Mucosa of descending colon (tissue), 3 donors: Measurements from ENCODE around the gene HAUS8. TPM values are rescaled to one million over a fixed set of nuclear protein-coding genes. Genes with fewer than 3 reads are reported as not detected.
"Not testable (repeated sequence)": the region's sequence is repeated elsewhere in the genome, so short reads cannot be mapped to it uniquely, and the experiment has no call there.

Source experiments
- ATAC-seq: fragments of 200-7000 bp; cut with Tn5 transposase; one replicate; pipeline ENCODE4 v1.9.1; 2020; ENCODE audit warnings: mild to moderate bottlenecking, moderate library complexity
- DNase-seq, 3 donors: peaks; one replicate each; pipeline ENCODE4 v3.0.0-alpha.2; 2020
- H3K36me3 ChIP-seq: fragments of 200-600 bp; one replicate; pipeline ENCODE4 v1.8.0; 2021; ENCODE audit warnings: low read depth, mild to moderate bottlenecking
- H3K4me1 ChIP-seq: fragments of 200-600 bp; one replicate; pipeline ENCODE4 v1.8.0; 2021; ENCODE audit warnings: low read depth, mild to moderate bottlenecking
- H3K4me3 ChIP-seq: fragments of 200-600 bp; one replicate; pipeline ENCODE4 v1.8.0; 2021; ENCODE audit warnings: mild to moderate bottlenecking
- H3K9me3 ChIP-seq: fragments of 200-600 bp; one replicate; pipeline ENCODE4 v1.8.0; 2021; ENCODE audit warnings: mild to moderate bottlenecking
- intact Hi-C, 2 donors: fragments of 100-400 bp; cut with DNase I in 1 of 2; cut with micrococcal nuclease in 1 of 2; formaldehyde crosslinking; loops; one replicate each; pipeline versions ENCODE4 v1.11.0 to v1.11.1; 2022; cut with DNase I, micrococcal nuclease
- total RNA-seq, 3 donors: library from RNA; stranded (reverse); fragmentation: NEBNext Ultra II Directional in 2 of 3; extraction: Animal tissue kit (Norgen Biotek cat#: 25700) in 2 of 3; gene quantifications; one replicate each; pipeline versions ENCODE4 v1.2.1 to v1.2.4, GENCODE V29; 2021 to 2023
- TF ChIP-seq, protein P1 (sequence below): fragments of 200-600 bp; IDR thresholded peaks from one replicate; pipeline ENCODE4 v1.8.0; 2022; ENCODE audit warnings: antibody characterized with exemption, mild to moderate bottlenecking
- donor health status: DM: no; HTN: no; CAD: no; lungs with moderate emphysema.
- donor health status: DM: no; HTN: no; CAD: no.
- donor health status: DM: no; HTN: yes; CAD: no.

The HAUS8 gene
- total RNA-seq, 3 donors from 2014 or later = 12.2 to 16.6 (median 13.6) TPM

DNA sequence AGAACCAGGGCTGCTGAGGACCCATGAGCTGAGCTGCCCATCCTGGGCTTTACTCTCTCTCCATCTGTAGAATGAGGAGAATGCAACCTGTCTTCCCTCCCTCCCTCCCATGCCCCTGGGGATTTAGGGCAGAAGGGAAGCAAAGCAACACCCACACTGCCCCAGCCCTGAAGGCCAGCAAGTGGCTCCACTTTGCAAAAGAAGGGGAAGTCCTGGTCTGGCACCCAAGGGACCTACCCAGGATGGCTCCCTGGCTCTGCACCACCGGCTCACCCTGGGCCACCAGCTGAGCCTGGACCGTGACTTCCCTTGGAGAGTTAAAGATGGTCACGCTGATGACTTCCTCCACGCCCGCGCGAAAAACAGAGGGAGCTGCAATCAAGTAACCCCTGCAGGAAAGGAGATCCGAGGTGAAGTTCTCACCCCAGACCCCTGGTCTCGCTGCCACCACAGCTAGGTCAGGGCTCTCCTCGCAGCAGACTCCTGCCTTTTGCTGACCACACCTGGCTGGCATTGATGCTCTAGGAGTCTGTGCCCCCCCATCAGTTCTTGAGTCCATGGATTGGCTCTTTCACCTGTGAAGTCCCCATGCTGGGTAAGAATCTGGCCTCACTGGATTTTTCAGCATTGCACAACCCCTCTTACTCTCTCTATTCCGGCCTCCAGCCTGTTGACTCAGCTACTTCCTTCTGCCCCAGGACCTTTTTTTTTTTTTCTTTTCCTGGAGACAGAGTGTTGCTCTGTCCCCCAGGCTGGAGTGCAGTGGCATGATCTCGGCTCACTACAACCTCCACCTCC, 53.3 kb downstream of the HAUS8 start:
- peaks cover 4% of the 10 kb centered on the region for H3K9me3 ChIP-seq
- DNase-seq = no peak
- H3K36me3 ChIP-seq = no peaks in the 10 kb centered on the region
- no peaks in the 10 kb centered on the region for H3K4me1 ChIP-seq
- TF ChIP-seq, protein P1, sequence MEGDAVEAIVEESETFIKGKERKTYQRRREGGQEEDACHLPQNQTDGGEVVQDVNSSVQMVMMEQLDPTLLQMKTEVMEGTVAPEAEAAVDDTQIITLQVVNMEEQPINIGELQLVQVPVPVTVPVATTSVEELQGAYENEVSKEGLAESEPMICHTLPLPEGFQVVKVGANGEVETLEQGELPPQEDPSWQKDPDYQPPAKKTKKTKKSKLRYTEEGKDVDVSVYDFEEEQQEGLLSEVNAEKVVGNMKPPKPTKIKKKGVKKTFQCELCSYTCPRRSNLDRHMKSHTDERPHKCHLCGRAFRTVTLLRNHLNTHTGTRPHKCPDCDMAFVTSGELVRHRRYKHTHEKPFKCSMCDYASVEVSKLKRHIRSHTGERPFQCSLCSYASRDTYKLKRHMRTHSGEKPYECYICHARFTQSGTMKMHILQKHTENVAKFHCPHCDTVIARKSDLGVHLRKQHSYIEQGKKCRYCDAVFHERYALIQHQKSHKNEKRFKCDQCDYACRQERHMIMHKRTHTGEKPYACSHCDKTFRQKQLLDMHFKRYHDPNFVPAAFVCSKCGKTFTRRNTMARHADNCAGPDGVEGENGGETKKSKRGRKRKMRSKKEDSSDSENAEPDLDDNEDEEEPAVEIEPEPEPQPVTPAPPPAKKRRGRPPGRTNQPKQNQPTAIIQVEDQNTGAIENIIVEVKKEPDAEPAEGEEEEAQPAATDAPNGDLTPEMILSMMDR = no peak
- peak; percentile 43 for ATAC-seq
- intact Hi-C loops = no loop called here
- H3K4me3 ChIP-seq = no peak overlapping the region

DNA sequence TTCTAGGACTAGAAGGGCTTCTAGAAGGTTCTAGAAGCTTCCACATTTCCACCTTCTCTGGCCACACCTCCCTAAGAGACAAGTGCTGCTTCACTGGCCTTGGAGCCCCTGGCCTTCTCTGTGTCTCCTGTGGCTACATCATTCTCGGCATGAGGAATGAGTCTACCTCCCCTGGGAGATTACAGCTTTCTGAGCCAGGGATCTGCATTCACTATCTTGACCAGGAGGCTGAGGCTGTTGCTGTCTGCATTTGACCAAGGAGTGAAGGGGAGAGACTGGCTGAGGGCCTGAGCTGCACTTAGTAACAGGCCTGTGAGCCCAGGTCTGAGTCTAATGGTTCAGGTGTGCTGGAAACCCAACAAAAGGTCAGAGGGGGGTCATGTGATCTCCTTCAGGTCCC, 53.9 kb downstream of the HAUS8 start:
- H3K4me1 ChIP-seq = no peaks in the 10 kb centered on the region
- H3K36me3 ChIP-seq = no peaks in the 10 kb centered on the region
- ATAC-seq (no peak), DNase-seq (no peak)
- intact Hi-C loops = no loop called here
- H3K9me3 ChIP-seq = peaks cover 4% of the 10 kb centered on the region
- TF ChIP-seq, protein P1 = no peak
- H3K4me3 ChIP-seq = no peak overlapping the region

DNA sequence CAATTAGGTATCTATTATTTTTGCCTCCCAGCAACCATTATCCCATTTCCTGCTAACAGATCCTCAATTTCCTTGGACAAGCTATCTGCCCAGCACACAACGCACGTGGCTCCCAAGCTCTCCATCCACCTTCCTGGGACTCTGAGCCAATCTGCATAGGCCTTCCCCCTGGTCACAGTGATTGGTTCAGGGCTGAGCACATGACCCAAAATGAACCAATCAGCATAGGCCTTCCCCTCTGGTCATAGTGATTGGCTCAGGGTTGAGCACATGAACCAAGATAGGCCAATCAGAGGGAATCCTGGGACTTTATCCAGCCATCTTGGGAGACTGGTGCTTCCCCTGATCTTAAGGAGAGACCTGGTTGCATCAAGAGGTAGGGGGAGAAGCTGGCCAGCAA, 54.4 kb downstream of the HAUS8 start:
- ATAC-seq = no peak
- intact Hi-C loops = no loop called here

DNA sequence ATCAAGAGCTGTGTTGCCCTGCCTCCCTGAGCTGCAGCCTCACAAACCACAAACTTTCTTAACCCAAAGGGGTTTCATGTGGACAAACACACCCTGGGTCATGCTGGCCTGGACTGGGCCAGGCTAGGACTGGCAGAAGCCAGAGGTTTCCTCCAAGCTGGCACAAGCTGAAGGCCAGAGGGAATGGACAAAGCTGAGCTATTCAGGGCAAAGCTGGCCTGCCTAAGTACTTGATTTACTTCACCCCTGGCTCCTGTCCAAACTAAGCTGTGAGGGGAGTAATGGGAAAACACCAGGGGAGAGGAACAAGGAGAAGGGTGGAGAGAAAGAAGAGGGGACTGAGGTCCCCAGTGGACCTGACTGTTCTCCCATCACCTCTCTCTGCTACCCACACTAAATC, 54.9 kb downstream of the HAUS8 start:
- Histone ChIP-seq H3K4me3 (no peak overlapping the region), H3K4me1 (no peaks in the 10 kb centered on the region), H3K36me3 (no peaks in the 10 kb centered on the region), H3K9me3 (peaks cover 4% of the 10 kb centered on the region)
- ATAC-seq (no peak), DNase-seq (no peak)
- intact Hi-C loops = no loop called here
- TF ChIP-seq, protein P1 = no peak

More for the DNA sequence above, 54.4 kb downstream of the HAUS8 start:
- peaks cover 4% of the 10 kb centered on the region for H3K9me3 ChIP-seq
- no peak for DNase-seq
- no peaks in the 10 kb centered on the region for H3K36me3 ChIP-seq
- H3K4me1 ChIP-seq = no peaks in the 10 kb centered on the region
- TF ChIP-seq, protein P1 = no peak
- H3K4me3 ChIP-seq = no peak overlapping the region

DNA sequence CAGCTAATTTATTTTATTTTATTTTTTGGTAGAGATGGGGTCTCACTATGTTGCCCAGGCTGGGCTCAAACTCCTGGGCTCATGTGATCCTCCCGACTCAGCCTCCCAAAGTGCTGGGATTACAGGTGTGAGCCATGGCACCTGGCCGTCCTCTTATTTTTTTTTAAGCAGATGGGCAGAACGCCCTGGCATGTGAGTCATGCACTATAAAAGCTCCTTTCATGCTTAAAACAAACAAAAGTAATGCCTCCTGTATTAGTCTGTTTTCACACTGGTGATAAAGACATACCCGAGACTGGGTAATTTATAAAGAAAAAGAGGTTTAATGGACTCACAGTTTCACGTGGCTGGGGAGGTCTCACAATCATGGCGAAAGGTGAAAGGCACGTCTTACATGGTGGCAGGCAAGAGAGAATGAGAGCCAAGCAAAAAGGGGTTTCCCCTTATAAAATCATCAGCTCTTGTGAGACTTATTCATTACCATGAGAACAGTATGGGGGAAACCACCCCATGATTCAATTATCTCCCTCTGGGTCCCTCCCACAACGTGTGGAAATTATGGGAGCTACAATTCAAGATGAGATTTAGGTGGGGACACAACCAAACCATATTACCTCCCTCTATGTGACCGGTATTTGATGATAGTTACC, 60.9 kb downstream of the HAUS8 start:
- DNase-seq, intact Hi-C loops: not testable (repeated sequence)

DNA sequence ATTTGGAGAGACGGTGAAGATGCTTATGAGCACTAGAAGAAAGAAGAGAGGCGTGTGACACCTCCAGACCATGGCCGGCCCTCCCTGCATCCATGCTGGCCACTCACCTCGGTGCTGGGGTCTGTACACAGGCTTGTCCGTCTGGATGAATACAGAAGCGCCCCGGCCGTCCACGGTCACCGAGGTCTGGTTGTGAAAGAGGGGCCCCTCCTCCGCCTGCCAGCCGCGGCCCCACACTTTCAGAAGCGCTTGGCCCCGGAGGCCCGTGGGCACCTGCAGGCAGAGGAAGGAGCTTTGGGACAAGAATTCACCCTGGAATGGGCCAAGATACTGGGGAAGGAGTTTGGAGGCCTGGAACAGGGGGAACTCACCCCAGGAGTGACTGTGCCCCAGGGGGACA, 63.8 kb downstream of the HAUS8 start:
- Histone ChIP-seq H3K4me1 (peaks cover 4% of the 10 kb centered on the region), H3K36me3 (no peaks in the 10 kb centered on the region), H3K4me3 (no peak overlapping the region), H3K9me3 (no peaks in the 10 kb centered on the region)
- intact Hi-C loops = no loop called here
- ATAC-seq (no peak), DNase-seq (no peak)
- TF ChIP-seq, protein P1 = no peak

More for the DNA sequence above, 60.9 kb downstream of the HAUS8 start:
- not testable (repeated sequence) for H3K4me1 ChIP-seq, H3K36me3 ChIP-seq, H3K9me3 ChIP-seq, H3K4me3 ChIP-seq
- ATAC-seq = peak; percentile 78
